Breast epithelium (tissue), 4 donors: Measurements from ENCODE around the gene NAP1L1. TPM values are rescaled to one million over a fixed set of nuclear protein-coding genes. Genes with fewer than 3 reads are reported as not detected.

Experiments used
- DNase-seq, 2 donors: peaks; one replicate each; pipeline ENCODE4 v3.0.0-alpha.2; 2019; ENCODE audit warnings: low spot score in 2 of 2
- H3K27ac ChIP-seq, 2 donors: fragments of 200-600 bp; sonication (generic) in 1 of 2; one replicate each; pipeline ENCODE4 v1.5.1; 2016 to 2019; ENCODE audit warnings: mild to moderate bottlenecking in 1 of 2
- H3K27me3 ChIP-seq, 2 donors: fragments of 200-600 bp; sonication (generic) in 1 of 2; one replicate each; pipeline versions ENCODE4 v1.5.1 to v1.6.0; 2017 to 2019; ENCODE audit warnings: control low read depth in 1 of 2, mild to moderate bottlenecking in 1 of 2
- H3K36me3 ChIP-seq: fragments of 200-600 bp; one replicate; pipeline ENCODE4 v1.5.1; 2019
- H3K4me1 ChIP-seq, 2 donors: fragments of 200-600 bp; sonication (generic); one replicate each; pipeline ENCODE4 v1.5.1; 2016 to 2019; ENCODE audit warnings: control low read depth in 1 of 2
- H3K4me3 ChIP-seq, 3 donors: fragments of 200-600 bp; sonication (generic); 1 replicate in 2 of 3; 2 replicates in 1 of 3; pipeline ENCODE4 v1.5.1; 2016 to 2019; ENCODE audit warnings: mild to moderate bottlenecking in 3 of 3, moderate library complexity in 2 of 3
- H3K9me3 ChIP-seq, 2 donors: fragments of 200-600 bp; sonication (generic) in 1 of 2; one replicate each; pipeline ENCODE4 v1.5.1; 2016 to 2019; ENCODE audit warnings: control low read depth in 1 of 2
- POLR2A ChIP-seq: fragments of 450-650 bp; IDR thresholded peaks from one replicate; pipeline ENCODE4 v1.6.1; 2016; ENCODE audit warnings: antibody characterized with exemption, mild to moderate bottlenecking, moderate library complexity
- POLR2AphosphoS5 ChIP-seq, 3 donors: sonication (generic); formaldehyde crosslinking; IDR thresholded peaks; one replicate each; pipeline ENCODE4 v1.6.1; 2017; ENCODE audit warnings: antibody characterized with exemption in 3 of 3
- intact Hi-C: fragments of 100-400 bp; cut with DNase I; formaldehyde crosslinking; loops from one replicate; pipeline ENCODE4 v1.15.1; 2023; ENCODE audit warnings: low total_unique reads
- total RNA-seq, 3 donors: library from RNA; depleted of rRNA; stranded (reverse); fragments of >200 nt; gene quantifications; one replicate each; pipeline ENCODE4 v1.1.0, GENCODE V29; 2016
- TF ChIP-seq, protein P1 (sequence below), 3 donors: fragments of 450-650 bp; IDR thresholded peaks; one replicate each; pipeline ENCODE4 v1.5.1; 2016 to 2017; ENCODE audit warnings: antibody characterized with exemption in 3 of 3, mild to moderate bottlenecking in 3 of 3, moderate library complexity in 3 of 3

NAP1L1 gene
- total RNA-seq, 3 donors from 2014 or later, result 356 to 419 (median 394) TPM

DNA sequence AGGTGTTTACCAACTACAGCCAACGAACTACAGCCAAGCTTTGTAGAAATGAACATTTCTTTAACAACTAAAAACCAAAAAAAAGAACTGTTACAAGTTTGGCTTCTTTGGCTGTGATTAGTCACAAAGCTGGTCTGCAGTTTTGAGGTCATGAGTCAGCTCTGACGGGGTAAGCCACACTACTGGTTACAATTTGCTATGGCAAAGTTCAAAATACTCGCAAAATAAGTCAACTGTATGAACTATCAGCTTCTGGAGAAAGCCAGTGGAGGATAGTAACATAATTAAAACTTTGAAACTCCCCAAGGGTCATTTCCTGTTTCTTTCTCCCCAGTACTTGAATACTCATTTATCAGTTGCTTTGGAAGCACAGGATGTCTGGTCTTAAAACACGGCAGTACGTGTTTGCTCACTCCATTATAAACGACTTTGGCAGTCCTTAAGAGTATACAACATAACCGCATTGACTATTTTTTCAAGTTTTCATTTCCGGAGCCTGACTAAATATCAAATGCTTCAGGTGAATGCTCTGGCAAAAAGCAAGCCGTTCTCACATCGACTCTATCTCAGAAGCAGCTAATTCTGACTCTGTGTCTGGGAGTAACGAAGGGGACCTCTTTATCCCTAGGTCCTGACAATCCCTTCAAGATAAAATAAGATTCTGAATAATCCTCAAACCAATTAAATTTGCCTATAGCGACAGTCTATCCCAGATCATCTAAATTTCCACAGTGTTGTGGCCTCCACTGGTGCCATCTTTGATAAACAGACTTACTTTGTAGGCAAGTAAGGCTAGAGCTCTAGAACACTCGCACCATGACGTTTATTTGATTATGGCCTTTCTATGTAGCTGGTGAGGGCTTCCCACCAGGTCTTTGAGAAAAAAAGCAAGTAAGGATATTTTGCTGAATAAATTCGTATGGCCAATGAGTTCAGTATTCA, 63.5 kb downstream of the NAP1L1 start:
- H3K27me3 ChIP-seq, result no peaks in the 10 kb centered on the region
- DNase-seq, result no peak
- H3K27ac ChIP-seq, result peak overlapping the region; percentile 85 to 87
- no peaks in the 10 kb centered on the region for H3K4me1 ChIP-seq
- TF ChIP-seq, protein P1, sequence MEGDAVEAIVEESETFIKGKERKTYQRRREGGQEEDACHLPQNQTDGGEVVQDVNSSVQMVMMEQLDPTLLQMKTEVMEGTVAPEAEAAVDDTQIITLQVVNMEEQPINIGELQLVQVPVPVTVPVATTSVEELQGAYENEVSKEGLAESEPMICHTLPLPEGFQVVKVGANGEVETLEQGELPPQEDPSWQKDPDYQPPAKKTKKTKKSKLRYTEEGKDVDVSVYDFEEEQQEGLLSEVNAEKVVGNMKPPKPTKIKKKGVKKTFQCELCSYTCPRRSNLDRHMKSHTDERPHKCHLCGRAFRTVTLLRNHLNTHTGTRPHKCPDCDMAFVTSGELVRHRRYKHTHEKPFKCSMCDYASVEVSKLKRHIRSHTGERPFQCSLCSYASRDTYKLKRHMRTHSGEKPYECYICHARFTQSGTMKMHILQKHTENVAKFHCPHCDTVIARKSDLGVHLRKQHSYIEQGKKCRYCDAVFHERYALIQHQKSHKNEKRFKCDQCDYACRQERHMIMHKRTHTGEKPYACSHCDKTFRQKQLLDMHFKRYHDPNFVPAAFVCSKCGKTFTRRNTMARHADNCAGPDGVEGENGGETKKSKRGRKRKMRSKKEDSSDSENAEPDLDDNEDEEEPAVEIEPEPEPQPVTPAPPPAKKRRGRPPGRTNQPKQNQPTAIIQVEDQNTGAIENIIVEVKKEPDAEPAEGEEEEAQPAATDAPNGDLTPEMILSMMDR (IDR thresholded peaks at IDR 0.05), result no peak
- TF ChIP-seq POLR2A (no peak), POLR2AphosphoS5 (IDR thresholded peaks at IDR 0.05) (no peak)
- intact Hi-C loops, result no loop called here
- H3K4me3 ChIP-seq, result no peak overlapping the region
- no peaks in the 10 kb centered on the region for H3K36me3 ChIP-seq
- no peaks in the 10 kb centered on the region for H3K9me3 ChIP-seq

- Histone ChIP-seq H3K27me3 (no peaks in the 10 kb centered on the region), H3K9me3 (no peaks in the 10 kb centered on the region), H3K4me3 (no peak overlapping the region), H3K4me1 (no peaks in the 10 kb centered on the region), H3K36me3 (no peaks in the 10 kb centered on the region), H3K27ac (peak overlapping the region; percentile 85 to 87)
- intact Hi-C loops, result no loop called here
- TF ChIP-seq, protein P1 (IDR thresholded peaks at IDR 0.05), result no peak
- TF ChIP-seq POLR2AphosphoS5 (IDR thresholded peaks at IDR 0.05), result peak in 1 of 3 donors; percentile 35
- peak; percentile 56 to 93 for DNase-seq
Measured at GRCh38 chr12:76020281-76020680, 64.2 kb downstream of the NAP1L1 start.

DNA sequence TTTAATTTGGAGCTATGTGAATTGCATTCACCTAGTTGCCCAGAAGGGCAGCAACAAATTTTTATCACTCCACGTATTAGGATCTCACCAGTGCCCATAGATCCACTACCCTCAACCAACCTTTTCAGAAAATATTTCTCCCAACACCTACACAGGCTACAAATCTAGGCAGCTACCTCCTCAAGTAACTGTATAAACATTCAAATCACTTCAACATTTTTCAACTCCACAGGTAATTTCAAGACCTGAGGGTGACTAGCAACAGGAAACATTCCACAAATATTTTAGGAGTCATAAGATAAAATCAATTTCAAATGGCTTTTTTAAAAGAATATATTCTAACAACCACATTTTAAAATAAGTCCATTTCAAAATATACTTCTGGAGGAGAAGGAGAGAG, 65.8 kb downstream of the NAP1L1 start:
- Histone ChIP-seq H3K4me3 (no peak overlapping the region), H3K9me3 (no peaks in the 10 kb centered on the region), H3K4me1 (no peaks in the 10 kb centered on the region), H3K27me3 (no peaks in the 10 kb centered on the region), H3K36me3 (no peaks in the 10 kb centered on the region), H3K27ac (peak overlapping the region in 1 of 2 donors; percentile 45)
- intact Hi-C loops, result no loop called here
- DNase-seq, result no peak
- no peak for TF ChIP-seq POLR2A
- TF ChIP-seq POLR2AphosphoS5 (IDR thresholded peaks at IDR 0.05), result no peak
- TF ChIP-seq, protein P1 (IDR thresholded peaks at IDR 0.05), result no peak

DNA sequence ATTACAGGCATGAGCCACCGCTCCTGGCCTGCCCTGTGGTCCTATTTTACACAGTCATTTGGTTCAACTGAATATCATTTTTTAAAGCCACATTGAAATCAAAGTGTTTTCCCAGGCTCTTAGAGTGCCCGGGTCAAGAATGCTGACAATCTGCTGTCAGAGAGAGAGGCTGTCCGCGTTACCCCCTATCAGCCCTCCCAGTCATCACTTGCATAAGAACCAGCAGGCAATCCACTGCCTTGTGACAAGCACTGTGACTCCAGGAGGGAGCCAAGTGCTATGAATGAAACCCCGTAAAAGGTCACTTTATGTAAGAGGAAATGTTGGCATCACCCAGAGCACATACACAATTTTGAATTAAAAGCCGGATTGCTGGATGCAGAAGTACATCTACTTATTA, 66.4 kb downstream of the NAP1L1 start:
- Histone ChIP-seq H3K4me1 (no peaks in the 10 kb centered on the region), H3K9me3 (no peaks in the 10 kb centered on the region), H3K4me3 (no peak overlapping the region), H3K36me3 (no peaks in the 10 kb centered on the region), H3K27ac (peak overlapping the region; percentile 33 to 45), H3K27me3 (no peaks in the 10 kb centered on the region)
- intact Hi-C loops, result no loop called here
- DNase-seq, result no peak
- TF ChIP-seq, protein P1 (IDR thresholded peaks at IDR 0.05), result no peak
- TF ChIP-seq POLR2A (no peak), POLR2AphosphoS5 (IDR thresholded peaks at IDR 0.05) (no peak)

DNA sequence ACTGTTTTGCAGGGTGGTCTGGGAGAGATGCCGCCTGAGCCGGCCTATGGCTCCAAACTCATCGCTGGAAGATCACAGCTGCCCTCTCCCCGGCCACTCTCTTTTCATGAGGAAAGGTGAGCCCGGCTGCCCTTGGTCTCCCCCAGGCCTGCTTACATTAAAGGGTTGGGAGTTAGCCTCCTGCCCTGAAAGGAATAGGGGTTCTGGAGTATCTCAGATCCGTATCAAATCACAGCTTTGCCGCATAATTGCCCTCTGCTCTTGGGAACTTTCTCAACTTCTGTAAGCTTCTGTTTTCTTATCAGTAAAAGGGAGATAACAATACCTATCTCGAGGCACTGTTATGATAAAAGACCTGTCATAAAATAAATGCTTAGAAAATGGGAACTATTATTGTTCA, 70.5 kb downstream of the NAP1L1 start:
- TF ChIP-seq, protein P1 (IDR thresholded peaks at IDR 0.05), result no peak
- TF ChIP-seq POLR2A, result no peak
- TF ChIP-seq POLR2AphosphoS5 (IDR thresholded peaks at IDR 0.05), result no peak
- no peak overlapping the region for H3K4me3 ChIP-seq
- no peaks in the 10 kb centered on the region for H3K36me3 ChIP-seq
- DNase-seq, result no peak
- H3K27ac ChIP-seq, result no peak overlapping the region
- no peaks in the 10 kb centered on the region for H3K9me3 ChIP-seq
- no peaks in the 10 kb centered on the region for H3K4me1 ChIP-seq
- intact Hi-C loops, result no loop called here
- H3K27me3 ChIP-seq, result no peaks in the 10 kb centered on the region
